Liver (tissue), 9 donors: Measurements from ENCODE around the gene SLC2A9. TPM values are rescaled to one million over a fixed set of nuclear protein-coding genes. Genes with fewer than 3 reads are reported as not detected.

Experiments used
- DNase-seq: peaks from one replicate; pipeline ENCODE4 v3.0.0-alpha.2; 2017; ENCODE audit warnings: low spot score
- H3K27ac ChIP-seq, 2 donors: one replicate each; pipeline ENCODE4 v1.7.0; 2013; ENCODE audit warnings: inconsistent platforms in 2 of 2, low read length in 2 of 2, control low read depth in 1 of 2, low read depth in 1 of 2, mild to moderate bottlenecking in 1 of 2
- H3K27me3 ChIP-seq, 4 donors: one replicate each; pipeline versions ENCODE4 v1.6.1 to v1.7.0; 2013; ENCODE audit warnings: low read length in 3 of 4, inconsistent platforms in 1 of 4, mild to moderate bottlenecking in 1 of 4, moderate library complexity in 1 of 4; ENCODE audit not compliant: control insufficient read depth in 4 of 4, insufficient read depth in 4 of 4
- H3K36me3 ChIP-seq, 4 donors: one replicate each; pipeline versions ENCODE4 v1.6.1 to v1.7.0; 2013; ENCODE audit warnings: low read length in 3 of 4, mild to moderate bottlenecking in 3 of 4, low read depth in 1 of 4, moderate library complexity in 1 of 4; ENCODE audit not compliant: control insufficient read depth in 4 of 4, insufficient read depth in 3 of 4
- H3K4me1 ChIP-seq, 4 donors: one replicate each; pipeline versions ENCODE4 v1.6.1 to v1.7.0; 2013; ENCODE audit warnings: low read length in 3 of 4, mild to moderate bottlenecking in 3 of 4, moderate library complexity in 1 of 4; ENCODE audit not compliant: control insufficient read depth in 4 of 4, insufficient read depth in 4 of 4
- H3K4me3 ChIP-seq, 3 donors: one replicate each; pipeline versions ENCODE4 v1.6.1 to v1.7.0; 2013; ENCODE audit warnings: low read length in 3 of 3, control low read depth in 1 of 3, low read depth in 1 of 3, mild to moderate bottlenecking in 1 of 3
- H3K9ac ChIP-seq, 2 donors: one replicate each; pipeline ENCODE4 v1.7.0; 2013; ENCODE audit warnings: low read length in 2 of 2, mild to moderate bottlenecking in 2 of 2, moderate library complexity in 2 of 2, control low read depth in 1 of 2, low read depth in 1 of 2
- H3K9me3 ChIP-seq, 4 donors: one replicate each; pipeline versions ENCODE4 v1.6.1 to v1.7.0; 2013; ENCODE audit warnings: low read length in 3 of 4; ENCODE audit not compliant: control insufficient read depth in 4 of 4
- ATF3 ChIP-seq: IDR thresholded peaks from 2 replicates; pipeline ENCODE4 v1.6.1; 2016; ENCODE audit warnings: antibody characterized with exemption
- EGR1 ChIP-seq, 2 donors: IDR thresholded peaks; 2 replicates each; pipeline ENCODE4 v1.6.1; 2016 to 2018; ENCODE audit warnings: antibody characterized with exemption in 2 of 2, low read depth in 2 of 2
- FOXA1 ChIP-seq: IDR thresholded peaks from 2 replicates; pipeline ENCODE4 v1.6.1; 2016; ENCODE audit warnings: antibody characterized with exemption
- FOXA2 ChIP-seq: IDR thresholded peaks from 2 replicates; pipeline ENCODE4 v1.6.1; 2016; ENCODE audit warnings: antibody characterized with exemption
- GABPA ChIP-seq, 2 donors: IDR thresholded peaks in 1 of 2; conservative IDR thresholded peaks in 1 of 2; 2 replicates each; pipeline ENCODE4 v1.6.1; 2016; ENCODE audit warnings: antibody characterized with exemption in 2 of 2, mild to moderate bottlenecking in 1 of 2, moderate library complexity in 1 of 2
- HNF4A ChIP-seq, 2 donors: conservative IDR thresholded peaks; 2 replicates each; pipeline ENCODE4 v1.6.1; 2016; ENCODE audit warnings: antibody characterized with exemption in 2 of 2, mild to moderate bottlenecking in 2 of 2
- HNF4G ChIP-seq: IDR thresholded peaks from 2 replicates; pipeline ENCODE4 v1.6.1; 2016; ENCODE audit warnings: antibody characterized with exemption
- RAD21 ChIP-seq, 2 donors: IDR thresholded peaks; 2 replicates each; pipeline ENCODE4 v1.6.1; 2016; ENCODE audit warnings: antibody characterized with exemption in 2 of 2, mild to moderate bottlenecking in 2 of 2
- SP1 ChIP-seq: IDR thresholded peaks from 2 replicates; pipeline ENCODE4 v1.6.1; 2018; ENCODE audit warnings: antibody characterized with exemption, mild to moderate bottlenecking
- TAF1 ChIP-seq: conservative IDR thresholded peaks from 2 replicates; pipeline ENCODE4 v1.6.1; 2016; ENCODE audit warnings: antibody characterized with exemption, mild to moderate bottlenecking
- WGBS: extraction: QIAGEN DNeasy Blood & Tissue Kit; methylation state at CpG from one replicate; pipeline ENCODE4 v1.1.7; 2013; 5-methylcytosine and 5-hydroxymethylcytosine counted together
- polyA plus RNA-seq, 2 donors: library from polyadenylated mRNA; stranded (reverse) in 1 of 2; unstranded in 1 of 2; fragments of 200-250 nt in 1 of 2; fragments of >200 nt in 1 of 2; fragmentation: Nextera tagmentation in 1 of 2; extraction: Ambion mirVana in 1 of 2; gene quantifications; one replicate each; pipeline versions ENCODE4 v1.2.1 to v1.2.3, GENCODE V29; 2013 to 2015
- total RNA-seq, 2 donors: library from RNA; depleted of rRNA; stranded (reverse); fragments of >200 nt; gene quantifications; one replicate each; pipeline ENCODE4 v1.2.3, GENCODE V29; 2014
- TF ChIP-seq, protein P1 (sequence below): fragments of 150-350 bp; IDR thresholded peaks from 2 replicates; pipeline ENCODE4 v1.5.1; 2017; ENCODE audit warnings: improper control_type of control experiment, low read depth, low read length; ENCODE audit not compliant: missing input control
- TF ChIP-seq, protein P2 (sequence below): IDR thresholded peaks from 2 replicates; pipeline ENCODE4 v1.6.1; 2016; ENCODE audit warnings: antibody characterized with exemption
- donor health status: healthy.
- donor health status: healthy.
- donor health status: healthy.
- donor health status: healthy.
- donor health status: healthy.

Gene SLC2A9
- total and polyA plus RNA-seq, 4 donors = 6.2 to 49.0 (median 21.6) TPM

DNA sequence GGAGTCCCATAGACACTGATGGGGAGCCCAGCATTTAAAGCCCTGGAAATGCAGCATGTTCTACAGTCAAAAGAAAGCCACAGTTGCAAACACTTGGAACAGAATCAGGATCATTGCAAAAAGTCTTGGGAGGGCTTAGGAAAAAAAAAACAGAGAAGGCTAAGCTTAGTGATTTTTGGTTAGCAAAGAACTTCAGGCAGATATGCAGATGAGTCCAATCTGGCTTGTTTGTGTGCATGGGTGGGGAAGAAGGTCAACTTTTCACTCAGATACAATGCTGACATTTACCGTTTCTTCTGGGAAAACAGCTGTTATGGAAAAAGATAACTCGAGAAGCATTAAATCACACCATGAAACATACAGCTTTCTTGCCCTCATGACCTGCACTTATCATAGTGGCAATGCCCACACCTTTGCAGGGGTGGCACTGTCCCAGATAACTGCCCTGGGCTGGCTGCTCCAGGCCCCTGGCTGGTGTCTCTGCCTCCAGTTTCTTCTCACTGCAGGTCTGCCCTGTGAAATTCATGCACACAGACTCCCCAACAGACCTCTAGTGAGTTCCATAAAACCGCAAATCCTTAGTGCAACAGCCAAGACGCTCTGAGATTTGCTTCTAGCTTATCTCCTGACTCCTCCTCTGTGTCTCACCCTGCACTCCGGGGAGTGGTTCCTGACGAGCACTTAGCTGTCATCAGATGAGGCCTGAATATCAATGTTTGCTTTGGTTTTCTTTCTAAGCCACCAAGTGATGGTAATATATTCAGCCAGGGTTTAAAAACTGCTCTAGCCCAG lies 140.7 kb downstream of the SLC2A9 start:
- Histone ChIP-seq H3K27me3 (no peaks in the 10 kb centered on the region), H3K4me1 (no peaks in the 10 kb centered on the region), H3K27ac (no peak overlapping the region), H3K9ac (no peak overlapping the region), H3K9me3 (no peaks in the 10 kb centered on the region), H3K36me3 (peaks cover 0 to 3% (median 1%) of the 10 kb centered on the region in 4 donors), H3K4me3 (no peak overlapping the region)
- no peak for DNase-seq
- WGBS = 74% methylated on average over 6 of the region's 6 CpGs
- TF ChIP-seq FOXA1 = no peak
- TF ChIP-seq HNF4G = no peak
- TF ChIP-seq SP1 = no peak
- no peak for TF ChIP-seq FOXA2
- TF ChIP-seq, protein P1, sequence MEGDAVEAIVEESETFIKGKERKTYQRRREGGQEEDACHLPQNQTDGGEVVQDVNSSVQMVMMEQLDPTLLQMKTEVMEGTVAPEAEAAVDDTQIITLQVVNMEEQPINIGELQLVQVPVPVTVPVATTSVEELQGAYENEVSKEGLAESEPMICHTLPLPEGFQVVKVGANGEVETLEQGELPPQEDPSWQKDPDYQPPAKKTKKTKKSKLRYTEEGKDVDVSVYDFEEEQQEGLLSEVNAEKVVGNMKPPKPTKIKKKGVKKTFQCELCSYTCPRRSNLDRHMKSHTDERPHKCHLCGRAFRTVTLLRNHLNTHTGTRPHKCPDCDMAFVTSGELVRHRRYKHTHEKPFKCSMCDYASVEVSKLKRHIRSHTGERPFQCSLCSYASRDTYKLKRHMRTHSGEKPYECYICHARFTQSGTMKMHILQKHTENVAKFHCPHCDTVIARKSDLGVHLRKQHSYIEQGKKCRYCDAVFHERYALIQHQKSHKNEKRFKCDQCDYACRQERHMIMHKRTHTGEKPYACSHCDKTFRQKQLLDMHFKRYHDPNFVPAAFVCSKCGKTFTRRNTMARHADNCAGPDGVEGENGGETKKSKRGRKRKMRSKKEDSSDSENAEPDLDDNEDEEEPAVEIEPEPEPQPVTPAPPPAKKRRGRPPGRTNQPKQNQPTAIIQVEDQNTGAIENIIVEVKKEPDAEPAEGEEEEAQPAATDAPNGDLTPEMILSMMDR = no peak
- no peak for TF ChIP-seq RAD21 (IDR thresholded peaks at IDR 0.05)
- TF ChIP-seq HNF4A (conservative IDR thresholded peaks at IDR 0.05) = no peak
- TF ChIP-seq TAF1 = no peak
- no peak for TF ChIP-seq ATF3
- TF ChIP-seq GABPA (IDR thresholded peaks at IDR 0.05 in 1 of 2, conservative IDR thresholded peaks at IDR 0.05 in 1 of 2) = no peak

- Histone ChIP-seq H3K36me3 (peaks cover 0 to 3% (median 1%) of the 10 kb centered on the region in 4 donors), H3K9me3 (no peaks in the 10 kb centered on the region), H3K27ac (no peak overlapping the region), H3K4me1 (no peaks in the 10 kb centered on the region), H3K27me3 (no peaks in the 10 kb centered on the region), H3K9ac (no peak overlapping the region), H3K4me3 (no peak overlapping the region)
- TF ChIP-seq, protein P1 = no peak
- TF ChIP-seq HNF4A (conservative IDR thresholded peaks at IDR 0.05) (no peak), RAD21 (IDR thresholded peaks at IDR 0.05) (no peak), HNF4G (no peak), FOXA1 (no peak), EGR1 (IDR thresholded peaks at IDR 0.05; ENCODE audit: low read depth in 2 of 2) (no peak), ATF3 (no peak)
- TF ChIP-seq, protein P2, sequence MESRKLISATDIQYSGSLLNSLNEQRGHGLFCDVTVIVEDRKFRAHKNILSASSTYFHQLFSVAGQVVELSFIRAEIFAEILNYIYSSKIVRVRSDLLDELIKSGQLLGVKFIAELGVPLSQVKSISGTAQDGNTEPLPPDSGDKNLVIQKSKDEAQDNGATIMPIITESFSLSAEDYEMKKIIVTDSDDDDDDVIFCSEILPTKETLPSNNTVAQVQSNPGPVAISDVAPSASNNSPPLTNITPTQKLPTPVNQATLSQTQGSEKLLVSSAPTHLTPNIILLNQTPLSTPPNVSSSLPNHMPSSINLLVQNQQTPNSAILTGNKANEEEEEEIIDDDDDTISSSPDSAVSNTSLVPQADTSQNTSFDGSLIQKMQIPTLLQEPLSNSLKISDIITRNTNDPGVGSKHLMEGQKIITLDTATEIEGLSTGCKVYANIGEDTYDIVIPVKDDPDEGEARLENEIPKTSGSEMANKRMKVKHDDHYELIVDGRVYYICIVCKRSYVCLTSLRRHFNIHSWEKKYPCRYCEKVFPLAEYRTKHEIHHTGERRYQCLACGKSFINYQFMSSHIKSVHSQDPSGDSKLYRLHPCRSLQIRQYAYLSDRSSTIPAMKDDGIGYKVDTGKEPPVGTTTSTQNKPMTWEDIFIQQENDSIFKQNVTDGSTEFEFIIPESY = no peak
- 86% methylated on average over 3 of the region's 3 CpGs for WGBS
- DNase-seq = no peak
Observed at GRCh38 chr4:9877123-9877522, 144.2 kb downstream of the SLC2A9 start.
